C4-2B (cell line): Measurements from ENCODE around the gene PTGR3.
A peak's percentile ranks its signal among the peaks of the same experiment; 100 is the strongest.

Experiments
- ZFX ChIP-seq: fragments of 450-650 bp; IDR thresholded peaks from 2 replicates; pipeline ENCODE4 v1.6.1; 2017
- TF ChIP-seq, protein P1 (sequence below): fragments of 450-650 bp; conservative IDR thresholded peaks from 2 replicates; pipeline ENCODE4 v1.5.1; 2017; ENCODE audit warnings: mild to moderate bottlenecking

DNA sequence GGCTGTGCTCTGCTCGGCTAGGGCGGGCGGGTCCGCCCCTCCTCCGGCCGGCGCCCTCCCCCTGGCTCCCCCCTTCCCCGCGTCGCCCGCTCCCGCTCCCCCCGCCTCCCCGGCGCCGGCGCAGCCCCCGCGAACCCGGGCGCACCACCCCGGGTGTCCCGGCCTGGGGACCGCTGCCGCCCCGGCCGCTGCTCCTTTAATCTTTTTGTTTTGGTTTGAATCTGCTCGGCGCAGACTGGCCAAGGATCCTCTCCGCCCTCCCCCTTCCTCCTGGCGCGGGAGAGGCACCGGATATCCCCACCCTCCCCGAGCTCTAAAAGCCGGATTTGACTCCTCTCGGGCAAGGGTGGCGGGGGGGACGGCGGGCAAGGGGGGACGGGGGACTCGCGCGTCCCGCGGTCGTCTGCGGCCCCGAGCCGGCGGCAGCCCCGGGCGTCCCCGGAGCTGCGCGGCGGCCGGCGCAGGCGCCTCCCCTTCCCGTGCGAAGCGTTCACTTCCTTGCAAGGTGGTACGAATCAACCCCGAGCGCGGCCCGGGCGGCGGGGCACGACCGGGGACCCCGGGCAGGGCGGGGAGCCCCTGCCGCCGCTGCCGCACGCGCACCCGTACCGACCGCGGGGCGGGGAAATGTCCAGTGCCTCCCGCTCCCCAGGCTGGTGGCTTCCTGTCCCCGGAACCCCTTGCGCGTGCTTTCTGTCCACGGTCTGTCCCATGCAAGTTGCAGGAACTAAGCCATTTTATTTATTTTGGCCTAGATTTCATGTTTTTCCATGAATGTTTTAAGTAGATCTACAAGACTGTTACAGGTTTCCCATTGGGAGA lies at the start of gene PTGR3:
- TF ChIP-seq, protein P1, sequence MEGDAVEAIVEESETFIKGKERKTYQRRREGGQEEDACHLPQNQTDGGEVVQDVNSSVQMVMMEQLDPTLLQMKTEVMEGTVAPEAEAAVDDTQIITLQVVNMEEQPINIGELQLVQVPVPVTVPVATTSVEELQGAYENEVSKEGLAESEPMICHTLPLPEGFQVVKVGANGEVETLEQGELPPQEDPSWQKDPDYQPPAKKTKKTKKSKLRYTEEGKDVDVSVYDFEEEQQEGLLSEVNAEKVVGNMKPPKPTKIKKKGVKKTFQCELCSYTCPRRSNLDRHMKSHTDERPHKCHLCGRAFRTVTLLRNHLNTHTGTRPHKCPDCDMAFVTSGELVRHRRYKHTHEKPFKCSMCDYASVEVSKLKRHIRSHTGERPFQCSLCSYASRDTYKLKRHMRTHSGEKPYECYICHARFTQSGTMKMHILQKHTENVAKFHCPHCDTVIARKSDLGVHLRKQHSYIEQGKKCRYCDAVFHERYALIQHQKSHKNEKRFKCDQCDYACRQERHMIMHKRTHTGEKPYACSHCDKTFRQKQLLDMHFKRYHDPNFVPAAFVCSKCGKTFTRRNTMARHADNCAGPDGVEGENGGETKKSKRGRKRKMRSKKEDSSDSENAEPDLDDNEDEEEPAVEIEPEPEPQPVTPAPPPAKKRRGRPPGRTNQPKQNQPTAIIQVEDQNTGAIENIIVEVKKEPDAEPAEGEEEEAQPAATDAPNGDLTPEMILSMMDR: no peak
- peak; percentile 25; the same call in 1 of the 2 replicates for TF ChIP-seq ZFX
